DND-41 (cell line): Measurements from ENCODE around the gene RHCE.

Experiments used
- CTCF ChIP-seq: IDR thresholded peaks from 2 replicates; pipeline ENCODE4 v1.5.1; 2012; ENCODE audit warnings: borderline replicate concordance, low read length, moderate library complexity, mild to moderate bottlenecking; ENCODE audit not compliant: poor library complexity, severe bottlenecking; ENCODE audit errors: extremely low read depth
- EZH2 ChIP-seq: IDR thresholded peaks from 3 replicates; pipeline ENCODE4 v1.6.1; 2012; ENCODE audit warnings: borderline replicate concordance, low read depth, mild to moderate bottlenecking, moderate library complexity, low read length, inconsistent platforms; ENCODE audit not compliant: severe bottlenecking

- TF ChIP-seq CTCF: no peak
- TF ChIP-seq EZH2: no peak
Observed at GRCh38 chr1:25430967-25431881, 10.6 kb upstream of the RHCE start.
